Panc1 (cell line): ENCODE results near the gene BRD9.

Experiments
- POLR2AphosphoS5 ChIP-seq: IDR thresholded peaks from 2 replicates; pipeline ENCODE4 v1.6.1; 2012; ENCODE audit warnings: mild to moderate bottlenecking, low read depth, low read length, moderate library complexity
- REST ChIP-seq, 2 experiments: IDR thresholded peaks; 2 replicates each; pipeline ENCODE4 v1.6.1; 2011 to 2012; ENCODE audit warnings: low read depth in 2 of 2, control low read depth in 1 of 2, low read length in 1 of 2, mild to moderate bottlenecking in 1 of 2, moderate library complexity in 1 of 2; ENCODE audit not compliant: insufficient read depth in 1 of 2
- SIN3A ChIP-seq: IDR thresholded peaks from 2 replicates; pipeline ENCODE4 v1.6.1; 2012; ENCODE audit warnings: low read depth, mild to moderate bottlenecking, low read length, moderate library complexity, borderline replicate concordance; ENCODE audit not compliant: insufficient read depth
- TCF7L2 ChIP-seq: IDR thresholded peaks from 2 replicates; pipeline ENCODE4 v1.6.1; 2011; ENCODE audit warnings: mild to moderate bottlenecking, low read depth, low read length, inconsistent platforms
- TF ChIP-seq, protein P1 (sequence below): fragments of 450-650 bp; IDR thresholded peaks from 2 replicates; pipeline ENCODE4 v1.5.1; 2017; ENCODE audit warnings: mild to moderate bottlenecking

DNA sequence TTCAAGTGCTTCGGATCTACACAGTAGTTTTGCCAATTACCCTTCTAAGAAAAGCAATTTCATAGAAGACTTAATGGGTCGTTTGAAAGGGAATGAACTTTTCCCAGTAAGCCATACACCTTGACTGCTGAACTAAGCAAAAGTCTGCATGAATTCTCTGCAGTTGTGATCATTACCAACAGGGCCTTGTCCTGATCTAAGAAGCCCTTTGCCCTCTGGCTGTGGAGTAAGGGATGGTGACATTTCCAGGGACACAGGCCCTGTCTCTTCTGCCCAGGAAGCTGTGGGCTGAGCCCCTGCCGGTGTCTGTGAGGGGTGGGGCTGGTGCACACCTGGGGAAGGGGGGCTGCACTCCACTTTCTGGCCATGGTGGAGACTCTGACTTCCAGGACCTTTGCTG lies 72.4 kb downstream of the BRD9 start:
- TF ChIP-seq, protein P1, sequence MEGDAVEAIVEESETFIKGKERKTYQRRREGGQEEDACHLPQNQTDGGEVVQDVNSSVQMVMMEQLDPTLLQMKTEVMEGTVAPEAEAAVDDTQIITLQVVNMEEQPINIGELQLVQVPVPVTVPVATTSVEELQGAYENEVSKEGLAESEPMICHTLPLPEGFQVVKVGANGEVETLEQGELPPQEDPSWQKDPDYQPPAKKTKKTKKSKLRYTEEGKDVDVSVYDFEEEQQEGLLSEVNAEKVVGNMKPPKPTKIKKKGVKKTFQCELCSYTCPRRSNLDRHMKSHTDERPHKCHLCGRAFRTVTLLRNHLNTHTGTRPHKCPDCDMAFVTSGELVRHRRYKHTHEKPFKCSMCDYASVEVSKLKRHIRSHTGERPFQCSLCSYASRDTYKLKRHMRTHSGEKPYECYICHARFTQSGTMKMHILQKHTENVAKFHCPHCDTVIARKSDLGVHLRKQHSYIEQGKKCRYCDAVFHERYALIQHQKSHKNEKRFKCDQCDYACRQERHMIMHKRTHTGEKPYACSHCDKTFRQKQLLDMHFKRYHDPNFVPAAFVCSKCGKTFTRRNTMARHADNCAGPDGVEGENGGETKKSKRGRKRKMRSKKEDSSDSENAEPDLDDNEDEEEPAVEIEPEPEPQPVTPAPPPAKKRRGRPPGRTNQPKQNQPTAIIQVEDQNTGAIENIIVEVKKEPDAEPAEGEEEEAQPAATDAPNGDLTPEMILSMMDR, result no peak
- TF ChIP-seq TCF7L2, result no peak
- no peak for TF ChIP-seq SIN3A
- no peak for TF ChIP-seq POLR2AphosphoS5
- TF ChIP-seq REST (IDR thresholded peaks at IDR 0.05; ENCODE audit: insufficient read depth in 1 of 2, low read depth in 2 of 2, low read length in 1 of 2), result no peak
